HG02885 (cell line): Measurements from ENCODE around the gene PAK5.
A peak's percentile ranks its signal among the peaks of the same experiment; 100 is the strongest.

ENCODE experiments used
- ATAC-seq: cut with Tn5 transposase; IDR thresholded peaks from one replicate; pipeline ENCODE4 v1.9.1; 2021; ENCODE audit warnings: mild to moderate bottlenecking; ENCODE audit not compliant: unreplicated experiment, poor library complexity

The PAK5 gene

DNA sequence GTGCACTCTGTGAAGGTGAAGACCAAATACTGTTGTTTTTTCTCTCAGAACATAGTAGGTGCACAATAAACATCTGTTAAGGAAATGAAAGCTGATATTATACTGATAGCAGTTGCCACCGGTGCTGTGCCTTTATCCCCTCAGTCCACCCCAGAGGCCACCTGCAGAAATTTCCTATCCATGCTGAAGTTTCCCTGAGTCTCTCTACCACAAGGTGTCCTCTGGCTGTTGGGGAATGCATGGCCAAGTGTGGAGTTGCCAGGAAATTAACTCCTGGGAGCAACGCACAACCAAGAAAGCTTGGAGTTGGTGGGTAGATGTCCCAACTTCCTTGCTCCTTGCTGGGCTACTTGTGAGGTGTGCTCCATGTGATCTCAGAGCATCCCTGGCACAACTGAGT lies 210.3 kb downstream of the PAK5 start:
- ATAC-seq = no peak

GRCh38 chr20:9628141-9628540 lies 210.7 kb downstream of the PAK5 start:
- no peak for ATAC-seq

- peak; percentile 56 for ATAC-seq
These were observed 211.7 kb downstream of the PAK5 start for GRCh38 chr20:9627219-9627618.

- no peak for ATAC-seq
These were observed 212.5 kb downstream of the PAK5 start for GRCh38 chr20:9626357-9626756.

DNA sequence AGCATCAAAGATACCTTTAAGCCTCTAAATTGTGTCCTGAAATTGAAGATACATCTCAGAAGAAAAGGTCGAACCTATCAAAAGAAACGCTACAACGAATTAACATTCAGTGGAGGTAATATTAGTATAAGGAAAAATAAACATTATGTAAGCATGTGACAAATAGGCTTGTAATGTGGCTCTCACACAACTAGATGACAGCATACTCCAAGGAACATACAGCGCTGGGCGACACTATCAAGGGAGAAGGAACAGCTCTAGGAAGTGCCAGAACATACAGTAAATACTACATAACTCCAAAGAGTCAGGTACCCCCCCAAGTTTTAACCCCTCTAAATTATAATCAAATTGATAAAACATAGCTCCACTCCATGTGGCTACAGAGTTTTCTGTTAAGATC lies 220.9 kb downstream of the PAK5 start:
- no peak for ATAC-seq

GRCh38 chr20:9616833-9617461 lies 221.9 kb downstream of the PAK5 start:
- peak; percentile 47 for ATAC-seq

DNA sequence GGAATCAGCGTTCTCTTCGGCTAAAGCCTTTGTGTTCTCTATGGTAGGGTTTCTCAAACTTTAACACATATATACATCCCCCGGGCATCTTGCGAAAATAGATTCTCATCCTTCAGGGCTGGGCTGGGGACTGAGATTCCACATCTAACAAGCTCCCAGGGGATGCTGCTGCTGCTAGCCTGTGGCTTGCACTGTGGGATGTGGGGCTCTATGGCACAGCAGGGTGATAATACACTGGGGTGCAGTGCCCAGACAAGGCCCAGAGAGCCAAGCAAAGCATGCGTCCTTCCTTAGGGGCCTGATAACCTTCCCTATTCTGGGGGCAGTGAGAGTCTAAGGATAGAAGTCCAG lies 222.4 kb downstream of the PAK5 start:
- ATAC-seq = peak; percentile 19

GRCh38 chr20:9615766-9616454 lies 223.0 kb downstream of the PAK5 start:
- peak; percentile 98 for ATAC-seq

GRCh38 chr20:9615118-9615517 lies 223.8 kb downstream of the PAK5 start:
- ATAC-seq = no peak

GRCh38 chr20:9613871-9614270 lies 225.0 kb downstream of the PAK5 start:
- ATAC-seq = no peak

DNA sequence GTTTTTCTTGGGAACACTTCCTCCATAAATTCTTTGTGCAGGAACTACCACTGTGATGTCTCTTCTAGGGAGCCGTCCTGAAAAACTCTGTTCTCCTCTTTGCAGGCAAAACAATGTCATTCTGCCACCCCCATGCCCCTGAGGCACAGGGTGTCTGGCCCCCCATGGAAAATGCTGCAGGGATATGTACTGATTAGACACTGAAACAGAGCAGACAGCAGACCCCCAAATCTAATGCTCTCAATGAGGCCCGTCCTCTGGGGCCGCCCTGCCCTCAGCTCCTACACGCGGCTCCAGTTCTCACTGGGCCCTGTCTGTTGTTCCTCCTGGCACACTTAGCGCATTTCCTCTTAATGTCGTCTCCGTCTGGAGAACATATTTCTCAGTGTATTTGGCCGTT lies 227.0 kb downstream of the PAK5 start:
- no peak for ATAC-seq

GRCh38 chr20:9610665-9611064 lies 228.2 kb downstream of the PAK5 start:
- no peak for ATAC-seq

DNA sequence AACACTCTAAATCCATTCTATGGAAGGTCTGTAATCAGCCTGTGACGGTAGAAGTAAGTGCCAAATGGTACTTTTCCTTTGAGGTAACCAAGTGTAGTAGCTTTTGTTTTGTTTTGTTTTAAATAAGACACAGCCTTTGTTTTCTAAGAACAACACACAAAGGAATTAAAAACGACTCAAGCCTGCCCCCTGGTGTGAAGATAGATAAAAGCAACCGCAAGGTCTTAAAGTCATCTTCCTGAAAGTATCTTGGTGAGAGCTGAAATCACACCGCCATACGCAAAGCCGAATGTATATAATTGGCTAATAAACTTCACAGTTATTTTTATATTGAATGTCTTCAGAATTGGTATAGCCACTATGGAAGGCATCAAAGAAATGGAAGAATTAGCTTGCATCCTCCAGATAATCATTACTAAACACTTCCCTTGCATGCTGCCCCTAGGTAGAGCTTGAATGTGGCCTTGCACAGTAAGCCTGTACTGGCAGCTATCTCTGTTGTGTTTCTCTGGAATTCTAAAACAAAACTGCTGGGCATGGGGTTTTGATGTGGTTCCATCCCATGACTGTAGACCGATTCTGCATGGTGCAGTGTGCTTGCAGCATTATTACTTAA lies 228.9 kb downstream of the PAK5 start:
- ATAC-seq = peak; percentile 84

GRCh38 chr20:9608639-9609340 lies 230.1 kb downstream of the PAK5 start:
- ATAC-seq = no peak

DNA sequence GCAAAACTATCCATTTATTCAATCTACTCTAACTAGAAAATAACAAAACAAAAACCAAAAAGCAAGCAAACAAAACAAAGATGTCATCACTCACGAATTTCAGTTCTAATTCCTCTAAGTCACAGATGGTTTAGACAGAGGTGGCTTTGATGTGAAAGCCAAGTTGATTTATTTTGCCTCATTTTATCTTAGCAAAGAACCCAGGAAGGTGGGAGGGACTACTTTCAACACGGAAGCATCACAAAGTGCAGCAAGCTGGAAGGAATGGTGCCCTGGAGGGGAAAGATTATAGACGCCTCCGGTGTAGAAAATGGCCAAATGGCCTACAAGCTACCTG lies 236.1 kb downstream of the PAK5 start:
- peak; percentile 47 for ATAC-seq

DNA sequence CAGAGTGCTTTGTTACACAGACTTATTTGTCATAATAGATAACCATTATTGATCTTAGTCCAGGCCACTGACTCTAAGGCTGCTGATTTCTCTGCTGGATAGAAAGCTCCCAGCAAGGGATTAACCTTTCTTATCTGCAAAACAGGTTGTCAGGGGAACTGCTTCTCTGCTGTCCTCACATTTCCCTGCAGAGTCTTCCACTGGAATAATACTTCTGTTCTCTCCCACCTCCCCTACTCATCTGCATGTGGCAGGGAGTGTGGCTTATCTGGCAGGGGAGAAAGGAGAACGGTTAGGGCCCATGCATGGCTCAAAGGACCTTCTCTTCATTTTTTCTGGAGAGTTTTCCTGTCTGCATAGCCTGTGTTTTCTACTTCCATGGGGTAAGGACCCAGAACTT lies 238.3 kb downstream of the PAK5 start:
- ATAC-seq = no peak

- ATAC-seq = no peak
These were observed 241.3 kb downstream of the PAK5 start for GRCh38 chr20:9597547-9597946.

DNA sequence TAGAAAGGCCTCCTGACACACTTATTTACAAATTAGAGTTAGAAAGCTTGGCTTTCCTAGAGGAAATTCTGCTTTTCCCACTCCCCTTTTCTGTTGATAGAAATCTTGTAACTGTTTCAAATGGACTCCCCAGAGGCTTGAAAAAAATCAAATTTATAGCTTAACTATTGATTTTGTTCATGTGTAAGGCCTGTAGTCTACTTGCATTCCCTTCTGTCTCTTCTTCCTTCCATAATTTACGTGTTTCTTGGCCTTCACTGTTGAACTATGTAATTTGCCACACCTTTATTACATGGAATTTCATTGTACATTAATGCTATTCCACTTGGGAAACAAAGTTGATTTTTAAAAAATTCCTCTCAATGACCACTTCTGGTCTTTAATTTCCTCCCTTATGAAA lies 243.1 kb downstream of the PAK5 start:
- ATAC-seq = no peak

GRCh38 chr20:9594284-9594875 lies 244.5 kb downstream of the PAK5 start:
- no peak for ATAC-seq

DNA sequence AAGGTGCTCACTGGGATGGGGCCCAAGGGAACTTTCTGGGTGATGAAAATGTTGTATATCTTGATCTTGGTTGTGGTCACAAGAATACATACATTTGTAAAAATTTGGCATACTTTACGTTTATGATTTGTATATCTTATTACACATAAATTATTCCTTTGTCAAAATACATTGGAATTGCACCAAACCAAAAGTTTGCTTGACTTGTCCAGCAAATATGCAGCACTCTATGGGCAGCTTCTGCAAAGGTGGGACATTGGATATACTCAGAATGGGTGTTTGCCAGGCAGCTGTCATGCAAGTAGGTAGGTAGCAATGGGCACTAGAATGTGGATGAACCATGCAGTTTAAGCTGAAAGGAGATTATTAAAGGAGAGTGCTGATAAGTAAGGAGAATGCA lies 246.5 kb downstream of the PAK5 start:
- ATAC-seq = no peak

DNA sequence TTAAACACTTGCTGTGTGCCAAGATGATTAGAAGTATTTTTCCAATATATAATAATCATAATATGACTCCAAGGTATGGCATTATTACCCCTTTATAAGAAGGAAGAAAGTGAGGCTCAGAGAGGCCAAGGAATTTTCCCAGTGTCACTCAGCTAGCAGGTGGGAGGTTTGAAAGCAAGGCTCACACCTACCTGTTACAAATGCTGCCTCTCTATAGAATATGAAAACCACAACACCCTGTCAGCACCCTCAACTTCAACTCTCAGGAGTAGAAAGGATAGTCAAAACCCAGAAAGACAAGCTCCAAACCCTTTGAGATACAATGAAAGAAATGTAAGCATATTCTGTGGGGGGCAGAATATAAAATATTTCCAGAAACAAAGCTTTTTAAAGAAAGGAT lies 247.8 kb downstream of the PAK5 start:
- no peak for ATAC-seq
